WI38 (cell line): ENCODE measurements around the gene CYLD.

Experiments used
- H3K4me3 ChIP-seq: 2 replicates; pipeline ENCODE4 v1.5.1; 2011; ENCODE audit warnings: low read depth, mild to moderate bottlenecking, control low read depth, low read length
- TF ChIP-seq, protein P1 (sequence below): IDR thresholded peaks from 2 replicates; pipeline ENCODE4 v1.5.1; 2012; ENCODE audit warnings: low read depth, mild to moderate bottlenecking, control low read depth, low read length

Gene CYLD

DNA sequence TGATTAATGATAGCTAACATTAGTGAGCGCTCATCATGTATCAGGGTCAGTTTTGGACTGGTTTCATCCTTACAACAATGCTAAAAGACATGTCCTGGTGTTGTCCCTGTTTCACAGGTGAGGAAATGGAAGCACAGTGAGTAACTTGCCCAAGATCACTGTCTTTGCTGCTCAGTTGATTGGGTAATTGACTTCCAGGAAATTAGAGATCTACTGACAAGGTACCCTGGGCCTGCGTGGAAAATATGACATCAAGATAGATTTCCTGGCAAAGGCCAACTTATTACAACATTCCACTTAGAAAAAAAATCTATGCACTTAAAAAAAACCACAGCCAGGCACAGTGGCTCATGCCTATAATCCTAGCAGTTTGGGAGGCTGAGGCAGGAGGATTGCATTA lies 96.3 kb downstream of the CYLD start:
- TF ChIP-seq, protein P1, sequence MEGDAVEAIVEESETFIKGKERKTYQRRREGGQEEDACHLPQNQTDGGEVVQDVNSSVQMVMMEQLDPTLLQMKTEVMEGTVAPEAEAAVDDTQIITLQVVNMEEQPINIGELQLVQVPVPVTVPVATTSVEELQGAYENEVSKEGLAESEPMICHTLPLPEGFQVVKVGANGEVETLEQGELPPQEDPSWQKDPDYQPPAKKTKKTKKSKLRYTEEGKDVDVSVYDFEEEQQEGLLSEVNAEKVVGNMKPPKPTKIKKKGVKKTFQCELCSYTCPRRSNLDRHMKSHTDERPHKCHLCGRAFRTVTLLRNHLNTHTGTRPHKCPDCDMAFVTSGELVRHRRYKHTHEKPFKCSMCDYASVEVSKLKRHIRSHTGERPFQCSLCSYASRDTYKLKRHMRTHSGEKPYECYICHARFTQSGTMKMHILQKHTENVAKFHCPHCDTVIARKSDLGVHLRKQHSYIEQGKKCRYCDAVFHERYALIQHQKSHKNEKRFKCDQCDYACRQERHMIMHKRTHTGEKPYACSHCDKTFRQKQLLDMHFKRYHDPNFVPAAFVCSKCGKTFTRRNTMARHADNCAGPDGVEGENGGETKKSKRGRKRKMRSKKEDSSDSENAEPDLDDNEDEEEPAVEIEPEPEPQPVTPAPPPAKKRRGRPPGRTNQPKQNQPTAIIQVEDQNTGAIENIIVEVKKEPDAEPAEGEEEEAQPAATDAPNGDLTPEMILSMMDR = no peak
- no peak overlapping the region for H3K4me3 ChIP-seq

- TF ChIP-seq, protein P1 = no peak
- H3K4me3 ChIP-seq = no peak overlapping the region
These were observed 97.0 kb downstream of the CYLD start for GRCh38 chr16:50838885-50839284.

DNA sequence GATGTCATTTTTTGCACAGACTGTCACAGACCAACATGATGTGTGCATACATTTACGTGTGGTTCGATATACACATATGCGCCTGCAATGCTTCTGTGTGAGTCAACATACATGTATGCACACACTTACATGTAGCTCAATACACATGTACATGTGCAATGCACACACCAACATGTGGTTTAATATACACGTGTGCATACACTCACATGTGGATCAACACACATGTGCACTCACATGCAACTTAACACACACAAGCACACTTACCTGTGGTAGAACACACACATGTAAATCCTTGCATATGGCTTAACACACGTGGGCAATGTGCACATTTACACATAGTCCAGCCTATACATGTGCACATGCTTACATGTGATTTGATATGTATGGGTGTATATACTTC lies 97.5 kb downstream of the CYLD start:
- H3K4me3 ChIP-seq = no peak overlapping the region
- TF ChIP-seq, protein P1 = no peak

GRCh38 chr16:50839920-50840729 lies 98.2 kb downstream of the CYLD start:
- H3K4me3 ChIP-seq = no peak overlapping the region
- TF ChIP-seq, protein P1 = no peak

DNA sequence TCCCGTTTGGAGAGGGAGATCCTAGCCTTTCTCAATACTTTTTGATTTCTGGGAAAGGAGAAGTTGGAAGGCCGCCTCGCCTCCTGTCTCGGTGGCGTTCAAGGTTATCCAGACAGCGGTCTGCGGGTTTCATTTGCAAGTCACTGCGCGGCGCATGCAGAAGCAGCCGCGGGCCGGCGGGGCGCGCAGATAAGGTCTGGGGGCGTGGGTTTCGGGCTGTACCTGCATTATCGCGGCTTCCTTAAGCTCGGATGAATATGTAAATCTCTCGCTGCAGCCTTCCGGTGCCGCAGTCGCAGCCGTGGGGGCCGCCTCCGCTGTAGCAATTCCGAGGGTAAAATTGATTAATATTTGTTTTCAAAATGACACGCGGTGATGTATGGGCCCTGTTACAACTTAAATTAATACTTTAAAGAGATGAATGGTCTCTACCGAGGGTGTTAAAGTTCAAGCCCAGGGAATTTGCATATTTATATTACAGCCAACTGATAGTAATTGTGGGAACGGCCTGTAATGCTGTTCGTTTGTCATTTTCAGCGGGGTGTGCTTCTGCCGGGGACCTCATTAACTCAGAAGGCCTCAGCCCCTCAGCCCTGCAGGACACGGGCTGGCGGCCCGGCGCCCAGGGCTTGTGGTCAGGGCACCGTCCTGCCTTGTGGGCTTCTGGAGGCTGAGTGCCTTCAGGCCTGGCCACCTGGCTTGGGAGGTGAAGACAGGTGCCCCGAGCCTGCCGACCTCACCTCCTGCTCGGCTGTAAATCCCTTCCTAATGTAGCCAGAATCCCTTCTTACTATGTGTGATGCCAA lies 99.4 kb downstream of the CYLD start:
- TF ChIP-seq, protein P1 = no peak
- H3K4me3 ChIP-seq = no peak overlapping the region

GRCh38 chr16:50842013-50842505 lies 100.2 kb downstream of the CYLD start:
- TF ChIP-seq, protein P1 = no peak
- H3K4me3 ChIP-seq = no peak overlapping the region

GRCh38 chr16:50842589-50842988 lies 100.7 kb downstream of the CYLD start:
- TF ChIP-seq, protein P1 = no peak
- H3K4me3 ChIP-seq = no peak overlapping the region
